ENCODE measurements around the gene PEX11B.
"Not testable (repeated sequence)": the region's sequence is repeated elsewhere in the genome, so short reads cannot be mapped to it uniquely, and the experiment has no call there.

PEX11B gene

GRCh38 chr1:145953861-145954260, 35.3 kb upstream of the PEX11B start:
- no peak for DNase-seq (ENCODE audit: low read depth in 2 of 3, low spot score in 1 of 3)

DNA sequence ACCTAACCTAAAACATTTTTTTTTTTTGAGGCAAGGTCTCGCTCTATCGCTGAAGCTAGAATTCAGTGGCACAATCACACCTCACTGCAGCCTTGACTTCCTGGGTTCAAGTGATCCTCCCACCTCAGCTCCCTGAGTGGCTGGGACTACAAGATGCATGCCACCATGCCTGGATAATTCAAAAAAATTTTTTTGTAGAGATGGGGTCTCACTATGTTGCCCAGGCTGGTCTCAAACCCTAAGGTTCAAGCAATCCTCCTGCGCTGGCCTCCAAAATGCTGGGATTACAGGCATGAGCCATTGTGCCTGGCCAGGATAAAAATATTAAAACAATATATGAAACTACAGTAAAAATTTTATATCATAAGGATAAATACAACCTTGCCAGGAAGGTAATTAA, 34.4 kb upstream of the PEX11B start:
- no peak for DNase-seq (ENCODE audit: low read depth in 2 of 3, low spot score in 1 of 3)

- no peak for DNase-seq (ENCODE audit: low read depth in 2 of 3, low spot score in 1 of 3)
Measured at GRCh38 chr1:145951526-145951925, 33.0 kb upstream of the PEX11B start.

- no peak for DNase-seq (ENCODE audit: low read depth in 2 of 3, low spot score in 1 of 3)
Measured at GRCh38 chr1:145949219-145949618, 30.7 kb upstream of the PEX11B start.

GRCh38 chr1:145947551-145947950, 29.0 kb upstream of the PEX11B start:
- no peak for DNase-seq (ENCODE audit: low read depth in 2 of 3, low spot score in 1 of 3)

GRCh38 chr1:145946477-145946986, 28.0 kb upstream of the PEX11B start:
- DNase-seq (ENCODE audit: low read depth in 2 of 3, low spot score in 1 of 3), result no peak

DNA sequence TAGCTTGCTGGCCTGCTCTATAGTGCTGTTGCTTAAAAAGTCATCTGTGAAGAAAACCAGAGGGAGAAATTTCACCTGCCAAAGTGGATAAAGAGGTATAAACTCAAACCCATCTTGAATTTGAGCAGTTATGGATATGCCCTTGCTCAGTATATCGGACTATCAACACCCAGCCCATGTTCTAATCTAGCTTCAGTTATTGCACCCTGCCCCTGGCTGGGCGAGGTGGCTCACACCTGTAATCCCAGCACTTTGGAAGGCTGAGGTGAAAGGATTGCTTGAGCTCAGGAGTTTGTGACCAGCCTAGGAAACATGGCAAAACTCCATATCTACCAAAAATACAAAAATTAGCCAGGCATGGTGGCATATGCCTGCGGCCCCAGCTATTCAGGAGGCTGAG, 26.0 kb upstream of the PEX11B start:
- DNase-seq (ENCODE audit: low read depth in 2 of 3, low spot score in 1 of 3), result no peak

DNA sequence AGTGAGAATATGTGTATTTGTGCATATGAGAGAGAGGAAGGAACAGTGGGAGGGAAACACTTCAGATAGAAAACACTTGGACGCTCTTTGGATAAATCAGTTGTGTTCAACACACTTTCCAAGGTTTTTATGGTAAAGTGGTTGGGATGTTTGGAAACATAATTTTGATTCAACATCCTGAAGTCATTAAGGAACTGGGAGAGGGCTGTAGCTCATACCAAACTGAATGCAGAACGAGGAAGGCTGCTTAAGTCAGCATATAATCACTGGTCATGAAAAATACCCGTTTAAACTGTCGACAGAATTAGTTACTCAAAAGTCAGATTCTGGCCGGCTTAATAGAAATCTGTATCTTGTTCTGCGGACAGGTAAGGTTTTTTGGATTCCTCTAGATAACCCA, 24.4 kb upstream of the PEX11B start:
- no peak for DNase-seq (ENCODE audit: low read depth in 2 of 3, low spot score in 1 of 3)

DNA sequence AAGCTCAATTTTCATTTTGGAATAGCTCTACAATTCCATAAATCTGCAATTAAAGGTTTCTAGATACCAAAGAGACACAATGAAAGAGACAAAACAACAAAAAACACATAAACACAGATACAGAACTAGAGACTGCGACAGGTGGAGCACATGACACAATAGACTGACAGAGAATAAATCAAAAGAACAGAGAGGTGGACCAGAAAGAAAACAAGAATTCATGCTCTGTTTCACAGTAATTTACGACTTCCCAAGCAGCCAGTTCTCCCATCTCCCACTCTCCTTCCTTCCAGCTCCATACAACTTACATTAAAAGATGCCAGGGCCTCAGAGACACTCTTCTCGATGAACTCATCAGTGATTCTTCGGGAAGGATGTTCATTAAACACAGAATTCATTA, 23.9 kb upstream of the PEX11B start:
- DNase-seq (ENCODE audit: low read depth in 2 of 3, low spot score in 1 of 3), result no peak

DNA sequence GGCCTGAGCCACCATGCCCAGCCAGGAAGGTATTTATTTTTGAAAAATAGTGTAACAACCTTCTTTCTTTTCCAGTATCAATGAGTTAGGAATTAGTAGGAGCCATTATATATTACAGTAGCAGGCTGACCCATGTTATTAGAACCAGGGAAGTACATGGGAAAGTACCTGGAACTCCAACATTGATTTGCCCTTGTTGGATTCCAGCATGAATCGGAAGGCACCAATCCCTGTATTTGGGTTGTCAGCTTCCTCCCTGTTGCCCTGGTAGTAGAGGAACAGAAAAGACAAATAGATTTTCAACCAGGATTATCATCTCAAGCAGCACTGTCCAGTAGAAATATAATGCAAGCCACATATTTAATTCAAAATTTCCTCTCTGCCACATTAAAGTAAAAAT, 18.9 kb upstream of the PEX11B start:
- no peak for DNase-seq (ENCODE audit: low read depth in 2 of 3, low spot score in 1 of 3)

GRCh38 chr1:145936247-145936646, 17.7 kb upstream of the PEX11B start:
- DNase-seq (ENCODE audit: low read depth in 2 of 3, low spot score in 1 of 3), result no peak

DNA sequence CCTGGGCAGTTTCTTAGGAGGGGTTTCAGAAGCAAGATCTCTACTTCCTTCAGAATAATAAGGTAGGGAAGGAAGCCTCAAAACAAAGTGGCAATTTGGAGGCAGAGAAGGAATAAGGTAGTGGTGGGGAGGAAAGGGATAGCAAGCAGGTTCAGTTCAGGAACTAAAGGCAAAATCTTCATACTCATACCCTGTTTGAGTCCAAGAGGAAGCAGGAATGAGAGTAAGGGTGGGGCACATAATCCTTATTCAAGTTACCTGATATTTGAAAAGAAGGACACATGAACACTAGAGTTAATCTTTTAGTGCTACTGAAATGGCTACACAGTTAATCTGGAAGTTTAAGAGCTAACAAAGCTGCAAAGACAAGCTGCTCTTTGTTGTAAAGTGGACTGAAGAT, 17.2 kb upstream of the PEX11B start:
- no peak for DNase-seq (ENCODE audit: low read depth in 2 of 3, low spot score in 1 of 3)

DNA sequence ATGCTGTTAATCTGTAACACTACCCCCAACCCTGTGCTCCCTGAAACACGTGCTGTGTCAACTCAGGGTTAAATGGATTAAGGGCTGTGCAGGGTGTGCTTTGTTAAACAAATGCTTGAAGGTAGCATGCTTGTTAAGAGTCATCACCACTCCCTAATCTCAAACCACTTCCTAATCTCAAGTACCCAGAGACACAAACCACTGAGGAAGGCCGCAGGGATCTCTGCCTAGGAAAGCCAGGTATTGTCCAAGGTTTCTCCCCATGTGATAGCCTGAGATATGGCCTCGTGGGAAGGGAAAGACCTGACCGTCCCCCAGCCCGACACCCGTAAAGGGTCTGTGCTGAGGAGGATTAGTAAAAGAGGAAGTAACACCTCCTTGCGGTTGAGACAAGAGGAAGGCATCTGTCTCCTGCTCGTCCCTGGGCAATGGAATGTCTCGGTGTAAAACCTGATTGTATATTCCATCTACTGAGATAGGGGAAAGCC, 14.0 kb upstream of the PEX11B start:
- not testable (repeated sequence) for DNase-seq (ENCODE audit: low read depth in 2 of 3, low spot score in 1 of 3)

DNA sequence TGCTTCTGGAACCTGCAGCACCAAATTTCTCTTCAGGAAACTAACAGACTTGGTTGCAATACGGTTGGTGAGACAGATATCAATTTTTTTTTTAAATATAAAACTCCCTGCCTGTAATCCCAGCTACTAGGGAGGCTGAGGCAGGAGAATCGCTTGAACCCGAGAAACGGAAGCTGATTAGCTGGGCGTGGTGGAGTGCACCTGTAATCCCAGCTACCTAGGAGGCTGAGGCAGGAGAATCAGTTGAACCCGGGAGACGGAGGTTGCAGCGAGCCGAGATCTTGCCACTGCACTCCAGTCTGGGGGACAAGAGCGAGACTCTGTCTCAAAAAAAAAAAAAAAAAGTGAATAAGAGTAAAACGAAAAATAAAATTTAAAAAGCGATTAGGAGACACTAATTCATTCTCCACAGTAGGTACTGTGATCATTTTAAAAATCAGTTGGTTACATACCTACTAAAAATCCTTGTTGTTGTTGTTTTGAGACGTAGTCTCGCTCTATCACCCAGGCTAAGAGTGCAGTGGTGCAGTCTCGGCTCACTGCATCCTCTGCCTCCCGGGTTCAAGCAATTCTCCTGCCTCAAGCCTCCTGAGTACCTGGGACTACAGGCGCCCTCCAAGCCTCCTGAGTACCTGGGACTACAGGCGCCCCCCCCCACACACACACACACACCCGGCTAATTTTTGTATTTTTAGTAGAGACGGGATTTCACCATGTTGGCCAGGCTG, 9.6 kb upstream of the PEX11B start:
- no peak for DNase-seq (ENCODE audit: low read depth in 2 of 3, low spot score in 1 of 3)

- peak; percentile 86 to 94 (median 93) for DNase-seq (ENCODE audit: low read depth in 2 of 3, low spot score in 1 of 3)
Measured at GRCh38 chr1:145927063-145927886, 8.8 kb upstream of the PEX11B start, which contains the start of gene RBM8A. Gene RBM8A (minus strand): TSS chr1:145927484. CDS start chr1:145927426, 58 bp downstream.

DNA sequence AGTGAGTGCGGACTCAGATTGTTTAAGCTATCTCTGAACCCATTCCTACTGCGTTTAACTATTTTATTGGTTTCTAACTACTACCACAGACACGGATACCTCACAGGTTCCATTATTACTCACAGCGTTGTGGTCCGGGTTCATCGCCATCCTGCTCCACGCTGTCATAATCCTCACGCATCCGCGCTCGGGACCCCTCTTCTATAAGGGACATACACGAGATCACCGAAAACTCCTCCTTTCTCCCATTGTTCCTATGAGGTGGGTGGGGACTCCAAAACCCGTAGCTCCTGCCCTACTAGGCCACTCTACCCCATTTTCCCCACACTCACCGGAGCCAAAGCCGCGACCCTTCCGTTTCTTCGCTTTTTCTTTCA, 8.2 kb upstream of the PEX11B start:
- peak; percentile 45 to 50 (median 48) for DNase-seq (ENCODE audit: low read depth in 2 of 3, low spot score in 1 of 3)

- DNase-seq (ENCODE audit: low read depth in 2 of 3, low spot score in 1 of 3), result no peak
Measured at GRCh38 chr1:145922266-145922665, 3.7 kb upstream of the PEX11B start.

DNA sequence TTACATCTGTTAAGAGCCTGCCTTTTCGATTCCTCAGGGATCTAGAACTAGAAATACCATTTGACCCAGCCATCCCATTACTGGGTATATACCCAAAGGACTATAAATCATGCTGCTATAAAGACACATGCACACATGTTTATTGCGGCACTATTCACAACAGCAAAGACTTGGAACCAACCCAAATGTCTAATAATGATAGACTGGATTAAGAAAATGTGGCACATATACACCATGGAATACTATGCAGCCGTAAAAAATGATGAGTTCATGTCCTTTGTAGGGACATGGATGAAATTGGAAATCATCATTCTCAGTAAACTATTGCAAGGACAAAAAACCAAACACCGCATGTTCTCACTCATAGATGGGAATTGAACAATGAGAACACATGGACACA, 1.8 kb upstream of the PEX11B start:
- DNase-seq (ENCODE audit: low read depth in 2 of 3, low spot score in 1 of 3), result not testable (repeated sequence)

GRCh38 chr1:145918992-145919939, 749 bp upstream of the PEX11B start:
- no peak for DNase-seq (ENCODE audit: low read depth in 2 of 3, low spot score in 1 of 3)

DNA sequence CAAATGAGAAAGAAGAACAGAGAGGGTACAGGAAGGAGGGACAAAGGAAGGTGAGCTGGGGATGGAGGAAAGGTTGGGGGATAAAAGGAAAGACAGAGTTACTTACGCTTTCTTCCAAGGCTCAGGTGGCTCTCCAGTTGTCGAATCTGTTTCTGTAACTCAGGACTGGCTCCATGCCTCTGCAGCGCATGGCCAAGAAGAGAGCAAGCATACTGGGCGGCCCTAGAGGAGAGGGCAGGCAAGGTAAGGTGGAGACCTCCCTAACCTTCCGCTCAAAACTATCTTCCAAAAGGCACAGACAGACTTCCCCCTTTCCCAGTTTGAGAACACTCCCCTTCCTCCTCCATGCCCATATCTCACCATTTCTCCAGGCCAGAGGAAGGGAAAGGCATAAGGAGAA, 922 bp downstream of the PEX11B start:
- DNase-seq (ENCODE audit: low read depth in 2 of 3, low spot score in 1 of 3), result no peak

- no peak for DNase-seq (ENCODE audit: low read depth in 2 of 3, low spot score in 1 of 3)
Measured at GRCh38 chr1:145916745-145917144, 1.8 kb downstream of the PEX11B start.

Measured in stimulated activated CD4-positive, alpha-beta T cell treated with anti-CD3 and anti-CD28 coated beads, Interleukin-12 subunit alpha, Interleukin-12 subunit beta, amount 100 ng/mL, for 48 hours (primary cell).